ENCODE results near the gene PPP3CB.
"Not testable (repeated sequence)": the region's sequence is repeated elsewhere in the genome, so short reads cannot be mapped to it uniquely, and the experiment has no call there.

Gene PPP3CB

DNA sequence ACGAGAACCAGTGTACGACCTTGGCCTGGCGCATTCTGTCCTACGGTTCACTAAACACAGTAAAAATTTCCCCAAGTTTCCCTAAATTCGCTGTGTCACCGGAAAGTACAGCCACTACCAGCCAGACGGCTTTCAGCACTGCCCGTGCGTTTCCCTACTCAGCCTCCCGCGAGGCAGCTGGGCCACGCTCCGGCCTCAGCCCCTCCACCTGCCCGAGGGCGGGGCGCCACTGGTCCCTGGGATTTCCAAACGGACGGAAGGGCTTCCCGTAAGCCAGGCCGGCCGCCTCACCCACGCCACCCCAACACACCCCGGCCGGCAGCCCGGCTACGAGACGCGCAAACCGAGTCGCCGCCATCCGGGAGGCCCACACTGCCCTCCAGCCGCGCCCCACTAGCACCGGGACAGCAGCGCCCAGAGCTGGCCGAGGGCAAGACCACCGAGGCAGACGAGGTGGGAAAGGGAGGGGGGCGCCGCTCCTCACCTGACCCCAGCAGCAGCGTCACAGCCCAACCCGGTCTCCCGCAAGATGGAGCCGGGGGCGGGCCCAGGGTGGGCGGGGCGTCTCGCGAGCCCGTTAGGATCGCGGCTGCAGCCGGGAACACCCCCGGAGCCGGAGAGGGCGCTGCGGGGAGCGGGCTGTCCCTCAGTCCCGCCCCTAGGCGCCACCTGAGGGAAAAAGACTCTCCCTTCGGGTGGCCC is 82.1 kb downstream of the PPP3CB start, which contains the start of gene ANXA7:
TSS of gene ANXA7 (minus strand) at position 531 of the 702 bp plus-strand sequence. CDS start 13,202 bp downstream, outside the sequence.
- DNase-seq, result peak; percentile 93

DNA sequence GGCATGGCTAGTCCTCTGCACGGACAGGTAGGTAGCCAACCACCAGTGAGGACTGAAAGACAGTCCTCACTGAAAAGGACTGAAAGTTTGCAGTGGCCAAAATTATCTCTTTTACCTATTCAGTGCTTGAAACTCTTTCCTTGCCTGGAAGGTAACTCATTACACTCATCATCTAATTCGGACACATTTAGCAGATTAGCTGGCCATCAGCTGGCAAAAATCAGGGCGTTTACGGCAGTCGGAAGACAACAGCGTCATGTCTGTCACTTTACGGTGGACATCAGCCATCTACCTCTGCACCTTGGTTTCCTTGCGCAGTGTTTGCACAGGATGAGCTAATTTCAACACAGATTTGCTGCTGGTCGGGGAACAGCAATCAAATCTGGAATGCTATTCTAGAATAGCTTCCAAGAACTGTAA is 82.7 kb downstream of the PPP3CB start:
- DNase-seq, result peak; percentile 67

DNA sequence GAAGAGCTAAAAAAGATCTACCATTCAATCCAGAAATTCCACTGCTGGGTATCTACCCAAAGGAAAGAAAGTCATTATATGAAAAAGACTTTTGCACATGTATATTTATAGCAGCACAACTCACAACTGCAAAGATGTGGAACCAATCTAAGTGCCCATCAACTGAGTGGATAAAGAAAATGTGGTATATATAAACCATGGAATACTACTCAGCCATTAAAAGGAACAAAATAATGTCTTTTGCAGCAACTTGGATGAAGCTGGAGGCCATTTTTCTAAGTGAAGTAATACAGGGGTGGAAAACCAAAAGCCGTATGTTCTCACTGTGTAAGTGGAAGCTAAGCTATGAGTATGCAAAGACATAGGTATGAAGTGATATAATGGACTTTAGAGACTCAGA is 84.9 kb downstream of the PPP3CB start:
- no peak for DNase-seq

DNA sequence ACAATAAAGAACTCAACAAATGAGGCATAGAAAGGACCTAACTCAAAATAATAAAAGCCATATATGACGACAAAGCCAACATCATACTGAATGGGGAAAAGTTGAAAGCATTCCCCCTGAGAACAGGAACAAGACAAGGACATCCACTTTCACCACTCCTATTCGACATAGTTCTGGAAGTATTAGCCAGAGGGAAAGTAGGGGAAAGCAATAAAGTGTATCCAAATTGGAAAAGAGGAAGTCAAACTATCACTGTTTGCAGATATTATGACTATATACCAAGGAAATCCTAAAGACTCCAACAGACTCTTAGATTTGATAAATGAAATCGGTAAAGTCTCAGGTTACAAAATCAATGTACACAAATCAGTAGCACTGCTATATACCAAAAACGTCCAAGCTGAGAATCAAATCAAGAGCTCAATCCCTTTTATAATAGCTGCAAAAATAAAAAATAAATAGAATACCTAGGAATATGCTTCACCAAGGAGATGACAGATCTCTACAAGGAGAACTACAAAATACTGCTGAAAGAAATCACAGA is 86.8 kb downstream of the PPP3CB start:
- DNase-seq, result no peak

DNA sequence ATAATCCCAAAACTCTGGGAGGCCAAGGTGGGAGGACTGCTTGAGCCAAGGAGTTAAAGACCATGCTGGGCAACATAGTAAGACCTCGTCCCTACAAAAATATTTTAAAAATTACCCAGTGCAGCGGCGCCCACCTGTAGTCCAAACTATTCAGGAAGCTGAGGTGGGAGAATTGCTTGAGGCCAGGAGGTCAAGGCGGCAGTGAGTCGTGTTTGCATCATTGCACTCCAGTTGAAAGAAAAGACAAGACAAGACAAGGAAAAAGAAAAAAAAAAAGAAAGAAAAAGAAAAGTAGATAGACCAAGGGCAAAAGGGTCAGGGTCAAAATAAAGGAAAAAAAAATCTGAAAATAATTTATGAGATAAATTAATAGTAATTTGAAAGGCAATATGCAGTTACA is 87.8 kb downstream of the PPP3CB start:
- no peak for DNase-seq

DNA sequence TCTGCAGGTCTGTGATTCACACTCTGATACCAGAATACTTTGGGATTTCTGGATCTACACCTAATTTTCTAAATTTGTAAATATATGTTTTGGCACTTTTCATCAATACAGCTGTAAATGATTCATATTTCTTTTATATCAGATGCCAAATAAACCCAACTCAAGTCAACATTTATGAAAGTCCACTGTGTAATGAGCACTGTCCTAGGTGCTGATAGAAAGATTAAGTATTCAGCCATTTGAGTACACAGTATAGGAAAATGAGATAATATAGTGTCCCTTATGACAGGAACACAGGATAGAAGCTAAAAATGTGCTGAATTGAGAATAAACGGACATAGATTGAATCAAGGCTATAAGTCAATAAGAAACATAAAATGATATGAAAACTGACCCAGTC is 88.3 kb downstream of the PPP3CB start:
- no peak for DNase-seq

DNA sequence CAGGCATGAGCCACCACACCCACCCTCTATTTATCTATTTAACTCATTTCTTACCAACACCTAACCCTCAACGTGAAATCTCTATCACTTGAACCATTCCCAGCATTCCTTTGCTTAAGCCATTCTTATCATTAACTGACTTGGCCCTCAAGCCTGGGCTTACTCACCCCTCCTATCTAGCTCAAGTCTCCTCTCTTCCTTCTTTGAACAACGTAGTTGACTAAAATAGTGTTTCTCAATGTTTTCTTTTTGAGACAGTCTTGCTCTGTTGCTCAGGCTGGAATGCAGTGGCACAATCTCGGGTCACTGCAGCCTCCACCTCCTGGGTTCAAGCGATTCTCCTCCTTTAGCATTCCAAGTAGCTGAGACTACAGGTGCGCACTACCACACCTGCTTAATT is 89.0 kb downstream of the PPP3CB start:
- no peak for DNase-seq

DNA sequence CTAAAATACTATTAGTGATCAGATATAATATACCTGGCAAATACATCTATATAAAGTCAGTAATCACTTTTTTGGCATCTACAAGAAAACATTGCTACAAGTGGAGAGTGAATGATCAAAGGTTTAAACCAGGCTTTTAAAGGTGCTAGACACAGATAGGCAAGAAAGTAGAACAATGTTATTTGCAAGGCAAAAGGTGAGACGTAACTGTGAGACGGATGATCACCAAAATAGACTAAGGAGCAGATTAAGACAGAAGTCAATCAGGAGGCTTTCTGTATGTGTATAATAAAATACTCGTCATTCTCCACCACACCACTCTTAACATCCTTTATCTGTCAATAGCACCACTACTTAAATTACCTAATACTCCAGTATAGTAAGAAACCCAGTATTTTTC is 90.3 kb downstream of the PPP3CB start:
- DNase-seq, result no peak

DNA sequence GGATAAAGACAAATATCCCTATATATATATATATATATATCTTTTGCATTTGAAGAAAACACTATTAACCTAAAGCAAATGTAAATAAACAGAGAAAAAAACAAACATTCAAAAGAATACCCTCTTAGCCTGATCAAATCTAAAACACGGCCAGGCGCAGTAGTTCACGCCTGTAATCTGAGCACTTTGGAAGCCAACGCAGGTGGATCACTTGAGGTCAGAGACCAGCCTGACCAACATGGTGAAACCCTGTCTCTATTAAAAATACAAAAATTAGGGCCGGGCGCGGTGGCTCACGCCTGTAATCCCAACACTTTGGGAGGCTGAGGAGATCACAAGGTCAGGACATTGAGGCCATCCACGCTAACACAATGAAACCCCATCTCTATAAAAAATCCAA is 91.1 kb downstream of the PPP3CB start:
- DNase-seq, result no peak

DNA sequence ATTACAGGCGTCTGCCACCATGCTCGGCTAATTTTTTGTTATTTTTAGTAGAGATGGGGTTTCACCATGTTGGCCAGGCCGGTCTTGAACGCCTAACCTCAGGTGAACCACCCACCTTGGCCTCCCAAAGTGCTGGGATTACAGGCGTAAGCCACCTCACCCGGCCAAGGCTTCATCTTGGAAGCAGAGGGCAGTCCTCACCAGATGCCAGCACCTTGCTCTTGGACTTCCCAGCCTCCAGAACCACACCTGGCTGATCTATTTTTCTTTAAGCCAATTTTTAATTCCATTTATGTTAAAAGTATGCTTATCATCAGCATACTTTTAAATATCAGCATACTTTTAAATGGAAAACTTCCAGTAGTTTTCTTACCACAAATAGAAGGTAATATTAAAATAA is 94.2 kb downstream of the PPP3CB start:
- no peak for DNase-seq

DNA sequence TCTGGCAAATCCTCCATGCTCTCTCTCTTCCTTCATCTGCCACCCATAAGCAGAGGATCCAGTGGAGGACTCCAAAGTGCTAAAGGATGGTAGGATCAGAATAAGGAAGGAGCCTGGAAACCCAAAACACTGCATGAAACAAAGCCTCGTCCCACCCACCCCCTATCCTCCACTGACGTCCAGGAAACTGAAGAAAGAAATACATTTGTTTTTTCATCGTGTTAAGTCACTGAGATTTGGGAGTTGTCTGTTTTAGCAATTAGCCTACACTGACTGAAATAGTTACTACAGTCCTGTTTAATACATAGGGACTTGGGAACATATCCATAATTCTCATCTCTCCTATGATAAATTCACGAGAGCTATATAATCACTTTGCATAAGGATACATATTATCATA is 96.8 kb downstream of the PPP3CB start:
- no peak for DNase-seq

DNA sequence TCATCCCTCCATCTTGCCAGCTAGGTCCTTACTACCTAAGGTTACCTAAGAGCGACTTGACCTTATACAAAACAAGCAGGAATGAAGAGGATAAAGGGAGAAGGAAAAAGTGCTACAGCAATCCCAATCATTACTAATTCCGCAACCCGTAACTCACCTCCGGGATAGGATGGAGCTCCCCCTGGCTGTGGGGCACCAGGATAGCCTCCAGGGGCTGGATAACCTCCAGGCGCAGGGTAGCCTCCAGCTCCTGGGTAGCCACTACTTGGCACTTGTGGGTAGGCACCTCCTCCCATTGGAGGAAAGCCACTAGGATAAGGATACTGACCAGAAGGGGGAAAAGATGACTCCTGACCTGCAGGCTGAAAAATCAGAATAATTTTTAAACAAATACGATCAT is 97.8 kb downstream of the PPP3CB start:
- no peak for DNase-seq

DNA sequence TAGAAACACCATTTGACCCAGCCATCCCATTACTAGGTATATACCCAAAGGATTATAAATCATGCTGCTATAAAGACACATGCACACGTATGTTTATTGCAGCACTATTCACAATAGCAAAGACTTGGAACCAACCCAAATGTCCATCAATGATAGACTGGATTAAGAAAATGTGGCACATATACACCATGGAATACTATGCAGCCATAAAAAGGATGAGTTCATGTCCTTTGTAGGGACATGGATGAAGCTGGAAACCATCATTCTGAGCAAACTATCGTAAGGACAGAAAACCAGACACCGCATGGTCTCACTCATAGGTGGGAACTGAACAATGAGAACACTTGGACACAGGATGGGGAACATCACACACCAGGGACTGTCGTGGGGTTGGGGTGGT is 101.5 kb downstream of the PPP3CB start:
- DNase-seq, result not testable (repeated sequence)

DNA sequence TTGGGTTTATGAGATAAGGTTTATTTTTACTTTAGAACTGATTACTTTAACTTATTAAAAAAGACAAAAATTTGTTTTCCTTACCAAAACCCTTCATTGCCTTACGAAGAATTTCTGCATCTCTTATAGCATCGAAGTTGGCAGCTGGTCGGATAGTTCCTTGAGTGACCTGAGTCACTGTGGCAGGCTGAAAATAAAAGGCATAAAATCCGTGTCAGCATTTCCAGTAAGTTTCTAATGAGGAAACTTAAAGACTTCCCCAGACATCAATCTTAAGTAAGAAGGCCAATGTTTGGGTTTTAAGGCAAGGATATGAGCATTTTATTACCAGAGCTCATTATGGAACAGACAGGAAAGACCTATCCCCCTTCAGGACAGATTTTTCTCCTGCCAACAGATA is 107.6 kb downstream of the PPP3CB start:
- DNase-seq, result no peak

DNA sequence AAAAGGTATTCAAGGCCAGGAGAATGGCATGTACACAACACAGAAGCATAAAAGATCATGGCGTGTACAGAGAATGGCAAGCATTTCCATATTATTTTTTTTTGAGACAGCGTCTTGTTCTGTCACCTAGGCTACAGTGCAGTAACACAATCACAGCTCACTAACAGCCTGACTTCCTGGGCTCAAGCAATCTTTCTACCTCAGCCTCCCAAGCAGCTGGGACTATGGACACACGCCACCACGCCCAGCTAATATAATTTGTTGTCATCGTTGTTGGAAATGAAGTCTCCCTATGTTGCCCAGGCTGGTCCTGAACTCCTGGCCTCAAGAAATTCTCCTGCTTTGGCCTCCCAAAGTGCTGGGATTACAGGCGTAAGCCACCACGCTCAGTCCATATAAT is 109.2 kb downstream of the PPP3CB start:
- DNase-seq, result no peak

All from CD4-positive, alpha-beta T cell treated with Interleukin-21 for 1 hour (primary cell).